Type B pancreatic cell (in vitro differentiated cells): ENCODE data around the gene SCAMP2. TPM values are rescaled to one million over a fixed set of nuclear protein-coding genes. Genes with fewer than 3 reads are reported as not detected.
A peak's percentile ranks its signal among the peaks of the same experiment; 100 is the strongest.

Source experiments
- DNase-seq: peaks from one replicate; pipeline ENCODE4 v3.0.0; 2021; ENCODE audit warnings: mixed read lengths; ENCODE audit not compliant: unreplicated experiment; ENCODE audit errors: extremely low spot score
- H3K27ac Mint-ChIP-seq: 2 replicates; pipeline ENCODE4 v1.8.0; 2021; ENCODE audit warnings: mild to moderate bottlenecking, mixed read lengths
- H3K27me3 Mint-ChIP-seq: 2 replicates; pipeline ENCODE4 v1.8.0; 2021; ENCODE audit warnings: mixed read lengths
- H3K36me3 Mint-ChIP-seq: 2 replicates; pipeline ENCODE4 v1.8.0; 2021; ENCODE audit warnings: mixed read lengths
- H3K4me1 Mint-ChIP-seq: one replicate; pipeline ENCODE4 v1.8.0; 2021; ENCODE audit warnings: mixed read lengths; ENCODE audit not compliant: unreplicated experiment
- H3K4me3 Mint-ChIP-seq: 2 replicates; pipeline ENCODE4 v1.8.0; 2021; ENCODE audit warnings: mild to moderate bottlenecking, mixed read lengths
- H3K9me3 Mint-ChIP-seq: 2 replicates; pipeline ENCODE4 v1.8.0; 2021; ENCODE audit warnings: mixed read lengths
- CTCF ChIP-seq: fragments of 200-600 bp; sonication (generic); conservative IDR thresholded peaks from 2 replicates; pipeline ENCODE4 v1.5.0; 2021; ENCODE audit warnings: antibody characterized with exemption, mild to moderate bottlenecking
- total RNA-seq: library from RNA; stranded (reverse); gene quantifications from 2 replicates; pipeline ENCODE4 v1.2.1, GENCODE V29; 2021; ENCODE audit warnings: low replicate concordance

Gene SCAMP2
- total RNA-seq, 1 donor from 2014 or later: 58.0 TPM

- H3K27me3 Mint-ChIP-seq: peaks cover 4% of the 10 kb centered on the region
- H3K36me3 Mint-ChIP-seq: peaks cover 3% of the 10 kb centered on the region
- H3K4me3 Mint-ChIP-seq: no peak overlapping the region
- H3K27ac Mint-ChIP-seq: no peak overlapping the region
- H3K9me3 Mint-ChIP-seq: no peaks in the 10 kb centered on the region
- H3K4me1 Mint-ChIP-seq: peaks cover 11% of the 10 kb centered on the region
- TF ChIP-seq CTCF: no peak
- DNase-seq: no peak
These were observed 36.3 kb downstream of the SCAMP2 start for GRCh38 chr15:74836846-74837245.

DNA sequence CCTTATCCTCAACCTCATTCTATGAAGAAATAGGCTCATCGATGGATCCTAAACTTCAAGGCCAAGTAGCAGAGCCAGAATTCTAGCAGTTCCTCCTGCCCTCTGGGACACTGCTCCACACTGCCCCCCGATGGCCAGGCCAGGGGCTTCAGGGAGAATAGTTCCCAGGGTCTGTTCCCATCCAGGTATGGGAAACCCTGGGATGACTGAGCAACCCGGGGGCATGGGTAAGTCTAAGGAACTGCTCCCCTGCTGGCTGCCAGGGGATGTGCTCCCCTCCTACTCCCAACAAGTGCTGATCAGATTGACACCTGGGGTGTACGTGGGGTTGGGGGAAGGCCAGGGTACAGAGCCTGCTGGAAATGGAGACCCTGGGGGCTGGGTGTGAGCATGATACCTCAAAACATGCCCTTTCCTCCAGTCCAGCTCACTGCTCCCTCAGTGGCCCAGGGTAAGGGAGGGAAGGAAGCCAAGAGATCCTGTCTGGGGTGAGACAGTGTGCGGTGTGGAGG, 37.8 kb downstream of the SCAMP2 start:
- Mint-ChIP-seq H3K4me3 (no peak overlapping the region), H3K27me3 (peaks cover 8% of the 10 kb centered on the region), H3K4me1 (no peaks in the 10 kb centered on the region), H3K27ac (no peak overlapping the region), H3K9me3 (no peaks in the 10 kb centered on the region), H3K36me3 (peaks cover 3% of the 10 kb centered on the region)
- TF ChIP-seq CTCF: peak; percentile 78
- DNase-seq: no peak

DNA sequence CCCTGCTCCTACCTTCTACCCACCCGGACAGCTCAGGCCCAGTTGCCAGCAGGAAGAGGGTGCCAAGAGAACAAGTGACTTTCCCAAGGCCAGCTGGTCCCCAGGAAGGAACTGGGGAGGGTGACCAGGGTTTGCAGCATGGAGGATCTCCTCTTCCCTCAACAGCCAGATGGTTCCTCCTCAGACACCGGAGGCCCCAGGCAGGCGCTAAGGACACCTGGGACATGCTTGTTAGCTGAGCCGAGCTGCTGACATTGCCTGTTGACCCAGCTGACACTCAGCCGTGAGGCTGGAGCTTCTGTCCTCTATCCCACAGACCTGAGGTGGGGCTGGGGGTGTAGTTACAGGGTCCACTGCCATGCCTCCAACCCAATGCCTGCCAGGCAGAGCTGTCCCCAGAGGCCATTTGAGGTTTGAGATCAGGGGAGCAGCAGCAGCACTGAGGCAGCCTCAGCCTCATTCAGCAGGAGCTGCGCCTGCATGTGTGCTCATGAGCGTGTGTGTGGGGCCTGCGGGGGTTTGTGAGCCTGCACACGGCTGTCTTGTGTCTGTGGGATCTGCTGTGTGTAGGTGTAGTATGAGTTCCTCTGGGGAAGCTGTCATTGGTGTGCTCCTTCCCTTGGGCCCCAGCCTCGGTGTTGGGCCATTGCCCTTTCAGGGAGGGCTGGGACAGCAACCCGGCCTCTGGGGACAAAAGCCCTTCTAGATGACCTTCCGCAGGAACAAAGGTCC, 39.6 kb downstream of the SCAMP2 start:
- no peak for TF ChIP-seq CTCF
- peaks cover 3% of the 10 kb centered on the region for H3K36me3 Mint-ChIP-seq
- H3K4me1 Mint-ChIP-seq: no peaks in the 10 kb centered on the region
- H3K27ac Mint-ChIP-seq: no peak overlapping the region
- no peak for DNase-seq
- peaks cover 20% of the 10 kb centered on the region for H3K27me3 Mint-ChIP-seq
- no peaks in the 10 kb centered on the region for H3K9me3 Mint-ChIP-seq
- H3K4me3 Mint-ChIP-seq: no peak overlapping the region

DNA sequence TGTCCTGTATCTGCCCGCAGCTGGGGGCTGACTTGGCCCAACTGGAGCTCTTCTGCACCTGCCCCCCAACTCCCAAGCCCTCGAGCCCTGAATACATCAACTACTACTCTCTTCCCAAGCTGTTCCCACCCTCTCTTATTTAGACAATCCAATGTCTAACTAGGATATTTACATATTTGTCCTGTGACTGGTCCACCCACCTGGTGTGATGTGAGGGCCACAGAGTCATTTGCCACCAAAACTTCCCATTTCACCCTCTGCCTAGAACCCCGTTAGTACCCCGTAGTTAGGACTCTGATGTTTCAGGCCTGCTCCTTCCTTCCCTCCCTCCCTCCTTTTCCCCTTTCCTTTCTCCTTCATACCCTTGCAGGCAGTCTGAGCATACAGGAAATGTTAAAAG, 40.3 kb downstream of the SCAMP2 start:
- H3K36me3 Mint-ChIP-seq: peaks cover 3% of the 10 kb centered on the region
- H3K4me3 Mint-ChIP-seq: no peak overlapping the region
- no peak for DNase-seq
- H3K27ac Mint-ChIP-seq: no peak overlapping the region
- no peaks in the 10 kb centered on the region for H3K4me1 Mint-ChIP-seq
- H3K9me3 Mint-ChIP-seq: no peaks in the 10 kb centered on the region
- TF ChIP-seq CTCF: no peak
- peaks cover 27% of the 10 kb centered on the region for H3K27me3 Mint-ChIP-seq

DNA sequence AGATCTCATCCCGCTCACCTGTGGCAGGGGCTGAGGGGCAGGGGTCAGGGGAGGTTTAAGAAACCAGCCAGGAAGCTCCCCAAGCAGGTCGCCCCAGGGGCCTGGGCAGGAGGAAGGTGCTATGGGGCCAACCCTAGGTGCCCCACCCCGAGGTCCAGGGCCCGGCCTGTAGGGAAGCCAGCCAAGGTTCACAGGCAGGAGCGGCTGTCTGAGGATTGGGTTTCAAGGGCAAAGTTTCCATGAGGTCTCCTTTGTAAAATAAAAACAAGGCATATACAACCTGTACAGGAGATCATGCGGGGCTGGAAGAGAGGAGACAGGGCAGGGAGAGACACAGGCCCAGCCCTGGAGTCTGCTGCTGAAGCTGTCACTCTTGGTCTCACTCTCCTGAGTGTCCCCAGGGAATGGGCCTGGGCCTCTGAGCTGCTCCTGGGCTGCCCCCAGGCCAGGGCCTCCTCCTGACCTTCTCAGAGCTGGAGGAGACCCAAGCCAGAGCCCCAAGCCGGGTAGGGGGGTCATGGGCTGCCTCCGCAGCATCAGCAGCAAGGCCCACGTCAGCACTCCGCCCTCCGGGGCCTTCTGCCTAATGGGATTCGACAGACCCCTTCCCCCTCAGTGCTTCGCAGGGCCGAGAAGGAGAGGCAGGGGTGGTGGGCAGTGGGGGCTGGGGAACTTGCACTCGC, 41.2 kb downstream of the SCAMP2 start:
- Mint-ChIP-seq H3K27me3 (peaks cover 35% of the 10 kb centered on the region), H3K4me1 (no peaks in the 10 kb centered on the region), H3K36me3 (peaks cover 3% of the 10 kb centered on the region), H3K9me3 (no peaks in the 10 kb centered on the region), H3K27ac (no peak overlapping the region), H3K4me3 (no peak overlapping the region)
- no peak for TF ChIP-seq CTCF
- no peak for DNase-seq
